GM15510 (cell line): ENCODE data around the gene ATAD3B.

ENCODE experiments used
- POLR2A ChIP-seq: IDR thresholded peaks from 3 replicates; pipeline ENCODE4 v1.6.1; 2011; ENCODE audit warnings: borderline replicate concordance; ENCODE audit not compliant: insufficient read length; ENCODE audit errors: extremely low read depth

The ATAD3B gene

GRCh38 chr1:1470626-1471388 lies 758 bp upstream of the ATAD3B start:
- no peak for TF ChIP-seq POLR2A

- TF ChIP-seq POLR2A = no peak
Measured at GRCh38 chr1:1477206-1477605, 5.6 kb downstream of the ATAD3B start.

- TF ChIP-seq POLR2A = no peak
Measured at GRCh38 chr1:1479547-1480487, 8.3 kb downstream of the ATAD3B start.

GRCh38 chr1:1482856-1483255 lies 11.3 kb downstream of the ATAD3B start:
- no peak for TF ChIP-seq POLR2A

GRCh38 chr1:1483714-1484113 lies 12.1 kb downstream of the ATAD3B start:
- no peak for TF ChIP-seq POLR2A

GRCh38 chr1:1487701-1488100 lies 16.1 kb downstream of the ATAD3B start:
- no peak for TF ChIP-seq POLR2A

GRCh38 chr1:1489231-1489630 lies 17.7 kb downstream of the ATAD3B start:
- no peak for TF ChIP-seq POLR2A

GRCh38 chr1:1489861-1490260 lies 18.3 kb downstream of the ATAD3B start:
- no peak for TF ChIP-seq POLR2A

GRCh38 chr1:1490633-1491230 lies 19.2 kb downstream of the ATAD3B start:
- no peak for TF ChIP-seq POLR2A

GRCh38 chr1:1491601-1492000 lies 20.0 kb downstream of the ATAD3B start:
- no peak for TF ChIP-seq POLR2A

- TF ChIP-seq POLR2A = no peak
Measured at GRCh38 chr1:1507305-1507704, 35.7 kb downstream of the ATAD3B start.

- no peak for TF ChIP-seq POLR2A
Measured at GRCh38 chr1:1510912-1511532, 39.5 kb downstream of the ATAD3B start.

GRCh38 chr1:1511533-1512285 lies 40.1 kb downstream of the ATAD3B start, which contains the start of gene ATAD3A:
TSS of gene ATAD3A (plus strand) at chr1:1512162. CDS start at chr1:1512269, 107 bp downstream.
- TF ChIP-seq POLR2A = peak; percentile 72
